Endodermal cell (in vitro differentiated cells): Measurements from ENCODE around the gene SMOC2. TPM values are rescaled to one million over a fixed set of nuclear protein-coding genes. Genes with fewer than 3 reads are reported as not detected.

Experiments
- DNase-seq: peaks from one replicate; pipeline ENCODE4 v3.0.0-alpha.2; 2017
- H3K27ac ChIP-seq: 2 replicates; pipeline ENCODE4 v1.5.1; 2013; ENCODE audit warnings: mild to moderate bottlenecking, low read depth, low read length, moderate library complexity
- H3K27me3 ChIP-seq: 2 replicates; pipeline ENCODE4 v1.6.1; 2013; ENCODE audit warnings: mild to moderate bottlenecking, low read length, moderate library complexity; ENCODE audit not compliant: insufficient read depth, control insufficient read depth, poor library complexity, severe bottlenecking
- H3K36me3 ChIP-seq: 2 replicates; pipeline ENCODE4 v1.7.0; 2013; ENCODE audit warnings: mild to moderate bottlenecking, low read length, moderate library complexity; ENCODE audit not compliant: control insufficient read depth, insufficient read depth
- H3K4me1 ChIP-seq: one replicate; pipeline ENCODE4 v1.7.0; 2013; ENCODE audit warnings: low read length; ENCODE audit not compliant: control insufficient read depth, insufficient read depth
- H3K4me3 ChIP-seq: 2 replicates; pipeline ENCODE4 v1.5.1; 2013; ENCODE audit warnings: mild to moderate bottlenecking, low read length, moderate library complexity
- H3K9ac ChIP-seq: 2 replicates; pipeline ENCODE4 v1.6.1; 2013; ENCODE audit warnings: mild to moderate bottlenecking, low read length, moderate library complexity; ENCODE audit not compliant: poor library complexity, severe bottlenecking; ENCODE audit errors: extremely low read depth
- H3K9me3 ChIP-seq: 2 replicates; pipeline ENCODE4 v1.6.1; 2013; ENCODE audit warnings: mild to moderate bottlenecking, low read length, moderate library complexity; ENCODE audit not compliant: control insufficient read depth
- H3K27ac Mint-ChIP-seq: 2 replicates; pipeline ENCODE4 v1.8.0; 2020; ENCODE audit warnings: mixed read lengths
- H3K27me3 Mint-ChIP-seq: 2 replicates; pipeline ENCODE4 v1.8.0; 2021; ENCODE audit warnings: mild to moderate bottlenecking, mixed read lengths; ENCODE audit not compliant: insufficient read depth
- H3K36me3 Mint-ChIP-seq: 2 replicates; pipeline ENCODE4 v1.8.0; 2020; ENCODE audit warnings: low read depth, mixed read lengths
- H3K4me1 Mint-ChIP-seq: 2 replicates; pipeline ENCODE4 v1.8.0; 2020; ENCODE audit warnings: mixed read lengths
- H3K4me3 Mint-ChIP-seq: 2 replicates; pipeline ENCODE4 v1.8.0; 2020; ENCODE audit warnings: mild to moderate bottlenecking, moderate library complexity, mixed read lengths
- H3K9me3 Mint-ChIP-seq: 2 replicates; pipeline ENCODE4 v1.8.0; 2020; ENCODE audit warnings: mild to moderate bottlenecking, mixed read lengths
- CTCF ChIP-seq: fragments of 200-600 bp; sonication (generic); conservative IDR thresholded peaks from 2 replicates; pipeline ENCODE4 v1.5.0; 2021; ENCODE audit warnings: antibody characterized with exemption, mild to moderate bottlenecking
- WGBS, 2 experiments: methylation state at CpG; one replicate each; pipeline versions ENCODE4 v1.1.5 to v1.1.7; 2013; ENCODE audit warnings: missing lambda C conversion rate in 2 of 2, mixed read lengths in 1 of 2; ENCODE audit not compliant: insufficient coverage in 1 of 2, insufficient read length in 1 of 2; 5-methylcytosine and 5-hydroxymethylcytosine counted together
- total RNA-seq, 2 donors: library from RNA; stranded (reverse); fragmentation: NEBNext Ultra II Directional in 1 of 2; extraction: Animal tissue kit (Norgen Biotek cat#: 25700) in 1 of 2; gene quantifications; 2 replicates in 1 of 2; 3 replicates in 1 of 2; pipeline ENCODE4 v1.2.1, GENCODE V29; 2021

The SMOC2 gene
- total RNA-seq, 2 donors from 2014 or later, result 0.20 TPM; not detected in 1

- Mint-ChIP-seq H3K27ac (no peak overlapping the region), H3K4me1 (peaks cover 14% of the 10 kb centered on the region), H3K36me3 (no peaks in the 10 kb centered on the region), H3K9me3 (no peaks in the 10 kb centered on the region), H3K4me3 (no peak overlapping the region), H3K27me3 (peaks cover 10% of the 10 kb centered on the region)
- no peak for TF ChIP-seq CTCF
- Histone ChIP-seq H3K36me3 (no peaks in the 10 kb centered on the region), H3K9ac (no peak overlapping the region), H3K4me1 (no peaks in the 10 kb centered on the region), H3K4me3 (no peak overlapping the region), H3K27ac (no peak overlapping the region), H3K27me3 (no peaks in the 10 kb centered on the region), H3K9me3 (no peaks in the 10 kb centered on the region)
- no peak for DNase-seq
- WGBS, 2 experiments, result 93 to 98% methylated on average over 7 to 14 of the region's 14 CpGs
Observed at GRCh38 chr6:168498161-168498843, 57.3 kb downstream of the SMOC2 start.

- no peak for DNase-seq
- H3K9me3 Mint-ChIP-seq, result peaks cover 4% of the 10 kb centered on the region
Observed at GRCh38 chr6:168499045-168499650, 58.2 kb downstream of the SMOC2 start.

GRCh38 chr6:168500519-168500918, 59.5 kb downstream of the SMOC2 start:
- H3K27ac ChIP-seq, result no peak overlapping the region
- TF ChIP-seq CTCF, result no peak
- Mint-ChIP-seq H3K27me3 (peaks cover 10% of the 10 kb centered on the region), H3K9me3 (peaks cover 6% of the 10 kb centered on the region), H3K4me3 (no peak overlapping the region), H3K36me3 (no peaks in the 10 kb centered on the region), H3K4me1 (peaks cover 14% of the 10 kb centered on the region), H3K27ac (no peak overlapping the region)
- no peaks in the 10 kb centered on the region for H3K27me3 ChIP-seq
- no peak for DNase-seq
- 94% methylated on average over 12 to 14 of the region's 14 CpGs for WGBS, 2 experiments
- H3K36me3 ChIP-seq, result no peaks in the 10 kb centered on the region
- H3K4me3 ChIP-seq, result no peak overlapping the region
- no peak overlapping the region for H3K9ac ChIP-seq
- no peaks in the 10 kb centered on the region for H3K9me3 ChIP-seq
- H3K4me1 ChIP-seq, result no peaks in the 10 kb centered on the region

More at GRCh38 chr6:168499045-168499650, 58.2 kb downstream of the SMOC2 start:
- no peak overlapping the region for H3K27ac ChIP-seq
- Mint-ChIP-seq H3K27me3 (peaks cover 10% of the 10 kb centered on the region), H3K36me3 (no peaks in the 10 kb centered on the region), H3K4me1 (peaks cover 14% of the 10 kb centered on the region), H3K27ac (no peak overlapping the region), H3K4me3 (no peak overlapping the region)
- no peak overlapping the region for H3K9ac ChIP-seq
- no peaks in the 10 kb centered on the region for H3K4me1 ChIP-seq
- no peaks in the 10 kb centered on the region for H3K36me3 ChIP-seq
- H3K4me3 ChIP-seq, result no peak overlapping the region
- TF ChIP-seq CTCF, result no peak
- 88 to 92% methylated on average over 6 to 13 of the region's 13 CpGs for WGBS, 2 experiments
- no peaks in the 10 kb centered on the region for H3K9me3 ChIP-seq
- no peaks in the 10 kb centered on the region for H3K27me3 ChIP-seq
